HL-60 (cell line): ENCODE measurements around the gene SENP6.
A peak's percentile ranks its signal among the peaks of the same experiment; 100 is the strongest.

Experiments
- DNase-seq, 2 experiments: peaks; one replicate each; pipeline ENCODE4 v3.0.0-alpha.2; 2010 to 2020; ENCODE audit warnings: low read depth in 1 of 2, low spot score in 1 of 2
- H3K27ac ChIP-seq: fragments of 250-450 bp; sonication (Bioruptor Pico); replicated peaks from 2 replicates; pipeline ENCODE4 v1.5.1; 2020; ENCODE audit warnings: mild to moderate bottlenecking, moderate library complexity
- H3K27me3 ChIP-seq: fragments of 250-450 bp; sonication (Bioruptor Pico); 2 replicates; pipeline ENCODE4 v1.5.1; 2021; ENCODE audit warnings: mild to moderate bottlenecking, moderate library complexity; ENCODE audit not compliant: insufficient read depth, poor library complexity, severe bottlenecking
- H3K4me3 ChIP-seq: replicated peaks from 2 replicates; pipeline ENCODE4 v1.5.1; 2011; ENCODE audit warnings: mild to moderate bottlenecking, control low read depth, low read length; ENCODE audit not compliant: insufficient read depth
- GABPA ChIP-seq: IDR thresholded peaks from 2 replicates; pipeline ENCODE4 v1.6.1; 2012; ENCODE audit warnings: low read depth
- POLR2AphosphoS5 ChIP-seq: IDR thresholded peaks from 2 replicates; pipeline ENCODE4 v1.6.1; 2012; ENCODE audit warnings: low read depth
- REST ChIP-seq: IDR thresholded peaks from 2 replicates; pipeline ENCODE4 v1.6.1; 2012; ENCODE audit warnings: low read depth; ENCODE audit not compliant: insufficient replicate concordance
- SPI1 ChIP-seq: IDR thresholded peaks from 2 replicates; pipeline ENCODE4 v1.6.1; 2012; ENCODE audit warnings: low read depth, mild to moderate bottlenecking, borderline replicate concordance
- TF ChIP-seq, protein P1 (sequence below): IDR thresholded peaks from one replicate; pipeline ENCODE4 v1.5.1; 2011; ENCODE audit warnings: low read length, control low read depth, inconsistent platforms; ENCODE audit not compliant: insufficient read depth

Gene SENP6

GRCh38 chr6:75613056-75613501, 11.4 kb downstream of the SENP6 start:
- Histone ChIP-seq H3K27ac (no peak overlapping the region), H3K27me3 (no peaks in the 10 kb centered on the region), H3K4me3 (no peak overlapping the region)
- TF ChIP-seq GABPA (no peak), POLR2AphosphoS5 (no peak), SPI1 (no peak), REST (no peak)
- TF ChIP-seq, protein P1, sequence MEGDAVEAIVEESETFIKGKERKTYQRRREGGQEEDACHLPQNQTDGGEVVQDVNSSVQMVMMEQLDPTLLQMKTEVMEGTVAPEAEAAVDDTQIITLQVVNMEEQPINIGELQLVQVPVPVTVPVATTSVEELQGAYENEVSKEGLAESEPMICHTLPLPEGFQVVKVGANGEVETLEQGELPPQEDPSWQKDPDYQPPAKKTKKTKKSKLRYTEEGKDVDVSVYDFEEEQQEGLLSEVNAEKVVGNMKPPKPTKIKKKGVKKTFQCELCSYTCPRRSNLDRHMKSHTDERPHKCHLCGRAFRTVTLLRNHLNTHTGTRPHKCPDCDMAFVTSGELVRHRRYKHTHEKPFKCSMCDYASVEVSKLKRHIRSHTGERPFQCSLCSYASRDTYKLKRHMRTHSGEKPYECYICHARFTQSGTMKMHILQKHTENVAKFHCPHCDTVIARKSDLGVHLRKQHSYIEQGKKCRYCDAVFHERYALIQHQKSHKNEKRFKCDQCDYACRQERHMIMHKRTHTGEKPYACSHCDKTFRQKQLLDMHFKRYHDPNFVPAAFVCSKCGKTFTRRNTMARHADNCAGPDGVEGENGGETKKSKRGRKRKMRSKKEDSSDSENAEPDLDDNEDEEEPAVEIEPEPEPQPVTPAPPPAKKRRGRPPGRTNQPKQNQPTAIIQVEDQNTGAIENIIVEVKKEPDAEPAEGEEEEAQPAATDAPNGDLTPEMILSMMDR, result no peak
- no peak for DNase-seq

GRCh38 chr6:75618437-75618836, 16.8 kb downstream of the SENP6 start:
- TF ChIP-seq POLR2AphosphoS5 (no peak), GABPA (no peak), SPI1 (no peak)
- TF ChIP-seq, protein P1, result no peak
- H3K27ac ChIP-seq, result no peak overlapping the region

DNA sequence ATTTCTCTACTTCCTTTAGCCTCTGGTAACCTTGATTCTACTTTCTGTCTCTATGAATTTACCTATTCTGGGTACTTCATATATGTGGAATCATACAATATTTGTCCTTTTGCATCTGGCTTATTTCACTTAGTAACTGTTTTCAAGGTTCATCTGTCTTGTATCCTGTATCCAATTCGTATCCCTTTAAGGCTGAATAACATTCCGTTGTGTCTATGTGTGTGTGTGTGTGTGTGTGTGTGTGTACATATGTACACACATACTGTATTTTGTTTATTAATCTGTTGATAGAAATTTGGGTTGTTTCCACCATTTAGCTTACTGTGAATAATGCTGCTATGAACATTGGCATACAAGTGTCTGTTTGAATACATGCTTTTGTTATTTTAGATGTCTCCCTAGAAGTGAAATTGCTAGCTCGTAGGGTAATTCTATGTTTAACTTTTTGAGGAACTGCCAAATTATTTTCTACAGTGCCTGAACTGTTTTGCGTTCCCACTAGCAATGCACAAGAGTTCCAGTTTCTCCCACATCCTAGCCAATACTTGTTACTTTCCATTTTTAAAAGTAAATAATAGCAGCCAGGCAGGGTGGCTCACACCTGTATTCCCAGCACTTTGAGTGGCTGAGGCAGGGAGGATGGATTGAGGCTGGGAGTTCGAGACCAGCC, 17.7 kb downstream of the SENP6 start:
- Histone ChIP-seq H3K4me3 (no peak overlapping the region), H3K27ac (no peak overlapping the region), H3K27me3 (no peaks in the 10 kb centered on the region)
- TF ChIP-seq REST (no peak), SPI1 (peak; percentile 22; the same call in 1 of the 2 replicates)
- DNase-seq, result no peak

More at GRCh38 chr6:75618437-75618836, 16.8 kb downstream of the SENP6 start:
- DNase-seq, result no peak
- no peak overlapping the region for H3K4me3 ChIP-seq
- H3K27me3 ChIP-seq, result no peaks in the 10 kb centered on the region

GRCh38 chr6:75620381-75621304, 19.0 kb downstream of the SENP6 start:
- Histone ChIP-seq H3K27ac (no peak overlapping the region), H3K4me3 (no peak overlapping the region), H3K27me3 (no peaks in the 10 kb centered on the region)
- no peak for DNase-seq
- TF ChIP-seq GABPA, result no peak
- no peak for TF ChIP-seq REST
- TF ChIP-seq SPI1, result no peak
- TF ChIP-seq, protein P1, result no peak
- TF ChIP-seq POLR2AphosphoS5, result no peak
